HPDE6-E6E7 (cell line): ENCODE data around the gene CTSZ.
A peak's percentile ranks its signal among the peaks of the same experiment; 100 is the strongest.

Experiments used
- DNase-seq: peaks from one replicate; pipeline ENCODE4 v3.0.0; 2011; ENCODE audit warnings: missing footprints; ENCODE audit errors: extremely low spot score

The CTSZ gene

DNA sequence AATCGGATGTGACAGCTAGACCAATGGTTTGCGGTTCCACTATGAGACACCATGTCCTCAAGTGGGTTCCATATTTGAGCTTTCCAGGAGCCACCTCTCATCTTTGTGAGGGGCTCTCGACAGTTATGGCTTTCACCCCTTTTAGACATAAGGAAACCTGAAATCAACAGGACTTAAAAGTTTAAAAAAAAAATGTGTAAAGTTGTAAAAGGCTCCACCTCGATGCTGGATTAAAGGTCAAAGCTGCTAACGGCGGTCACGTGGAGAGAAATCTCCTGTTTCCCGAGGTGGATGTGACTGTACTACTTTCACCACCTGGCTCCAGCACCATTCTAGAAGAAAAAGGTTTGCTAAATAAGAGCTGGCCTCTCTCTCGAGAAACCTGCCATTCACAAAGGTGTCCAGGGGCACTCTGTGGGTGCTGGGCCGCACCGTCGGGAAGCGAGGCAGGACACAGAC is 24.5 kb upstream of the CTSZ start:
- DNase-seq, result no peak

DNA sequence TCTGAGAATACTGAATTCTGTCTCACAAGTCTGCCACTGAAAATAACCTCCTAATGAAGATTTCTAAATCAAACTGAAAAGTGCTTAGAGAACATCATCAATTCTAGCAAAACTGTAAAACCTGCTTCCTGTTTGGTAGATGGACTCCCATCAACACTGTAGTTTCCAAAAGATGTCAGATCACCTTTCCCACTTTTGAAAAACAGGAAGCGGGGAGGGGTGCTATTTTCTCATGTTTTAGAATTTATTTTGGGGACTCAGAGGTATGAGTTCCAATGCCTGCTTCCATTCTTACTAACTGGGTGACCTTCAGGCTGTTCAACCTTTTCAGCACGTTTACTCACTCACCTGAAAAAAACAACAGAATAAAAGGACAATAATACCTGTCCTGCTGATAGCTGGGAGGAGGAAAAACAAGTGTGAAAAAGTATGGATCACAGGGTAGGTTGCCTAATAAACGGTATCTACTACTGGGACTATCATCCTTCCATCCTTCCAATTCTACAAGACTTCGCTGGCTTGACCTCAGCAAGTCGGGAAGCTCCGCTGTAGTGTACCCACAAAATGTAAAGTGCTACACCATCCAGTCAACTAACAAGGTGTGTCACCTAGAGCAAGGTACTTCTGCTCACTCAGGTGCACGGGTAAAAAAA is 24.0 kb upstream of the CTSZ start:
- DNase-seq, result no peak

DNA sequence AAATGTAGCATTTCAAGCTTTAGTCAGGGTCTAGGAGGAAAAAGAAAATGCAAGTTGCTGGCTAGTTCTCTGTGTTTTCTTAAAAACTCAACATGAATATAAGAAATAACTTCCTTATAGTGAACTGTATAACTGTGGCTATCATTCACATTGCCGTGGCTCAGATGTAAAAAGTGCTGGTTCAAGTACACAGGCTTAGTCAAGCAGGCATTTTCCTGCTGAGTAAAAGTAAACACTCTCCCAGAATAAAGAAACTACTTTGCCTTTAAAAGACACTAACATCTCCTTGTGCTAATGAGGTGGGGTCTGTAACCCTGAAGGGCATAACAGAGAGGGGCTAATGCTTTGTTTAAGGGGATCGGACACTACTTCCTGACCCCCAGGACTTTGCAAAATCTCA is 21.8 kb upstream of the CTSZ start:
- no peak for DNase-seq

DNA sequence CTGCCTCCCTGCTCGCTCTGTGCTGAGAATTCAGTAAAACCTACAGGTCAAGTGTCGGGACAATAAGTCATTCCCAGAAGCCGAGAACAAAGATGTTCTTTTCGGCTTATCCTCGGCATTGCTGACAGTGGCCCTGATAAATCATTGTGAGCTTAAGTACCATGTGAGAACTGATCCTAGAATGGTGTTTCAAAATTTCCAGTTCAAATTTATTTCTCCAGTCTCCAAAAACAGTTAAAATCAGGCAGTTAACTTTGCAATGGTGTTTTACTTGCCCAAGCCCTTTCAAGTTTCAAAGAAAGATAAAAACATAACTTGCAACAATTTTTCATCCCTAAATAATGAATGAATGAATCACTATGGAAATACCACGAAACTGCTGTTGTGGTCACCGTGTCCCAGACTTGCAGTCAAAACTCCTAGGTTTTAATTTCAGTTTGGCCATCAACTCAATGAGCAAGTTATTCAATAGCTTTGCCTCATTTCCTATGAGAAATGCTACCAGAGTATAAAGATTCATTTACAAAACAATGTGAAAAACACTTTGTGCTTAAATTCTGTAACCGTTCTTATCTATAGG is 20.8 kb upstream of the CTSZ start:
- no peak for DNase-seq

DNA sequence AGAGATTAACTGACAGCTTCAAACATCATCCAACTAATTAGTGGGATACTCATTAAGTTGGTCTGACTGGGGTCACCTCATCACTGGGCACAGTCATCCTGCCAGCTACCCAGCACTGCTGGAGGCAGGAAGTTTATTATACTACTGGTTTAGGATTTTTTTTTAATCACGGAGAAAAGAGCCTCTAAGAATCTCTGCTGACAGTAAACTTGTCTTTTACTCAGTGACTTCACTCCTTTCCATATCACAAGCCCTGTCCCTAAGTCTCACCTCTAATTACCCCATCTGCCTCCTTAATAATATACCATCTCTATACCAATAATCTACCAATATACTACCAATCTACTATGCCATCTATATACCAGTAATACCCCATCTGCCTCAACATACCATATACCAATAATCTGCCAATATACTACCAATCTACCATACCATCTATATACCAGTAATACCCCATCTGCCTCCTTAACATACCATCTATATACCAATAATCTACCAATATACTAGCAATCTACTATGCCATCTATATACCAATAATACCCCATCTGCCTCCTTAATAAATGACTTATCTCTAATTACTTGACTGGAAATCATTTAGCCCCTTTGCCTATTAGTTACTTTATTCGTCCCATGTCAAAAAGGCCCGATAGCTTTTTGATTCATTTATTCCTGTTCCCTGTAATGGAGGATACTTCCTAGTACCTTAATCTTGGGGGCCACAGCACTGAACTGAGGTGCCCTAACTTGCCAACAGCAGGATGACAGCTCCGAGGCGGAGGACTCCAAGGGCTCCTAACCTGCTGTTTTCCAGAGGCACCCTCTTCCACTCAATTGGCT is 20.1 kb upstream of the CTSZ start:
- DNase-seq, result no peak

DNA sequence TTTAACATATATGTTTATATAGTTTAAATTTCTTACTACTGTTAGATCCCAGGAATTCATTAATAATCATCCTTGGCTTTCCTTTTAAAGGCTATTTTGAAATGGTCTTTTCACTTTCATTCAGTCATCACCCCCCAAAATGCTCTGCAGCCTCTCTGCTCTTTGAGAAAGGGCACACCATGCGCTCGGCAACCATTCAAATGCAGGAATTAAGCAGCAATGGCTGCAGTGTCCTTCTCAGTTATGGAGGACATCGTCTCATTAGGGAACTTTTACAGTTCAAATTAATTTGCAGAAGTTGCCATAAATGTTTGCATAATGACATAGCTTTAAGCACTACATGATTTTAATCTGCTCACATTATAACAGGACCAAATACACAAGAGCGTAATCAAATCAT is 18.5 kb upstream of the CTSZ start:
- no peak for DNase-seq

DNA sequence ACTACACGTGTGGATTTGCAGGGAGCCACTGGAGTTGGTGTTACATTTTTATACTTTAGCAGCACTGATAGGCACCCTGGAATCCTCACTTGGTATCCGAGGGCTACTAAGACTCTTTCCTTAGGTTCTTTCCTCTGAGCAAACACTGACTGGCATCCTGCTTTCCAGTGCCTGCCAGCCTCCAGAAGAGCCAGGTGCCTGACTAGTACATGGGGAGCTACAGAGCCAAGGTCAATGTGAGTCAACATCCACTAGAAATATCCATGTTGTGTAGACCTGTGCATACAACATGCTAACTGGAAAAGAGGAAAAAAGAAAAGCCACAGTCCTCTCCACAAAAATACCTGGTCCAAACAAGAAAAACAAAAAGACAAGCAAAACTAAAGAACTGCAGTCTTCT is 18.0 kb upstream of the CTSZ start:
- no peak for DNase-seq

DNA sequence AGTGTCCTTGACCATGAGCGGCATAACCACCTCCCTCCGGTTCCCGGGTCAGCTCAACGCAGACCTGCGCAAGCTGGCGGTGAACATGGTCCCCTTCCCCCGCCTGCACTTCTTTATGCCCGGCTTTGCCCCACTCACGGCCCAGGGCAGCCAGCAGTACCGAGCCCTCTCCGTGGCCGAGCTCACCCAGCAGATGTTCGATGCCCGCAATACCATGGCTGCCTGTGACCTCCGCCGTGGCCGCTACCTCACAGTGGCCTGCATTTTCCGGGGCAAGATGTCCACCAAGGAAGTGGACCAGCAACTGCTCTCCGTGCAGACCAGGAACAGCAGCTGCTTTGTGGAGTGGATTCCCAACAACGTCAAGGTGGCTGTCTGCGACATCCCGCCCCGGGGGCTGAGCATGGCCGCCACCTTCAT is 17.1 kb upstream of the CTSZ start:
- DNase-seq, result no peak

DNA sequence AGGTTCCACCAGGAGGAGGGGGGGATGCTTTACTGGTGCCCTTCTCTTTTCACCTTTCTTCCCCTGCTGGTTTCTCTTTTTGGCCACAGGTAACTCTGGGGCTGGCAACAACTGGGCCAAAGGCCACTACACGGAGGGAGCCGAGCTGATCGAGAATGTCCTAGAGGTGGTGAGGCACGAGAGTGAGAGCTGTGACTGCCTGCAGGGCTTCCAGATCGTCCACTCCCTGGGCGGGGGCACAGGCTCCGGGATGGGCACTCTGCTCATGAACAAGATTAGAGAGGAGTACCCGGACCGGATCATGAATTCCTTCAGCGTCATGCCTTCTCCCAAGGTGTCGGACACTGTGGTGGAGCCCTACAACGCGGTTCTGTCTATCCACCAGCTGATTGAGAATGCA is 16.6 kb upstream of the CTSZ start:
- no peak for DNase-seq

DNA sequence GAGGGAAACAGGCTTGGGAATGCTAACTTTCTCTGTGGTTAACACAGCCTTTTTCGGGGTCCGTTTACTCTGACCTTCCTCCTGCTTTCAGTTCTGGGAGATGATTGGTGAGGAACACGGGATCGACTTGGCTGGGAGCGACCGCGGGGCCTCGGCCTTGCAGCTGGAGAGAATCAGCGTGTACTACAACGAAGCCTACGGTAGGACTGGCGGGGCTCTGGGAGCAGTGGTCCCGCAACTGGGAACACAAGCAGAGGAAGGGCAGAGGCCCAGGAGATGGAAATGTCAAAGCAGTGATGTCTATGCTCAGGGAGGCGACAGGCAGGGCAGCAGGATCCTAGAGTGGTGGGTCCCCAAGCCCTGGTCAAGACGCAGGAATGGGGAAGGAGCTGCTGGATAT is 15.7 kb upstream of the CTSZ start:
- no peak for DNase-seq

DNA sequence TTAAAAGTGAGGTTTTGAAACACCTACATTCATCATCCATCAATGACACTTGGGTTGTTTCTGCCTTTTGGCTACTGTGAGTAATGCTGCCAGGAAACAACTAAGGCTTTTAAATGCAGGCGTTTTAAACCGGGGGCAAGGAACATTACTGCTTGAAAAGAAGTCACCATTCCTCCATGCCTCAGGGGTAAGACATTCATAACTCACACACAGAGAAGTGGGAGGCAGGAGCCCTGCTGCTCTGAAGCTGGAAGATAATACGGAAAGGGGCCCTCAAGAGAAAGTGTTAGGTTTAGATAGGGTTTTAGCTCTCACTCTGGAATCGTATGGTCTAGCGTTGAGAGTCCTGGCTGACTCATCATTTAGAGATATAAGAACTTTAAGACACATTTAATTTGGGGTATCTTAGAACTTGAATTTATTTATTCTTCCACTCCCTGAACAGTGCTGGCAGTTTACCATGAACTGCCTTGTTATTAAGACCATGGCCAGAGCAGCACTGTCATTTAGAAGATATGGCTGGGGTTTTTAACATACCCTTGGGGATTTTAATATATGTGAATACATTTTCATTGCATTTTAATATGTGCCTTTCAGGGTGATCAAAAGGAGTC is 14.0 kb upstream of the CTSZ start:
- DNase-seq, result peak; percentile 79

DNA sequence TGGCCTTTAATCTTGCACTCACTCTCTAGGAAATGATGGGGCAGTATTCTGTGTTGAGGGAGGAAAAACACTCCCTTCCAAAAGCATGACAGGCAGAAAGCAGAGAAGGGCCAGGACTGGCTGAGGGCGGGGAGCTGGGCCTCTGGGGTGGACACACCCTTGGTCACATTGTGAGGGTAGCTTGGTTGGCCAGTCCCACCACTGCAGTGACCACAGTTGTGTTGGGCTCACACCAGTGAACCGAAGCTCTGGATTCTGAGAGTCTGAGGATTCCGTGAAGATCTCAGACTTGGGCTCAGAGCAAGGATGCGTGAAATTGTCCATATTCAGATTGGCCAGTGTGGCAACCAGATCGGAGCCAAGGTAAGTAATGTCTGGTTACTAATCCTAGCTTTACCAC is 12.2 kb upstream of the CTSZ start, which contains the start of gene TUBB1:
TUBB1 (plus strand) TSS at position 213 of the 400 bp plus-strand sequence; CDS start at position 307, 94 bp downstream.
- no peak for DNase-seq

DNA sequence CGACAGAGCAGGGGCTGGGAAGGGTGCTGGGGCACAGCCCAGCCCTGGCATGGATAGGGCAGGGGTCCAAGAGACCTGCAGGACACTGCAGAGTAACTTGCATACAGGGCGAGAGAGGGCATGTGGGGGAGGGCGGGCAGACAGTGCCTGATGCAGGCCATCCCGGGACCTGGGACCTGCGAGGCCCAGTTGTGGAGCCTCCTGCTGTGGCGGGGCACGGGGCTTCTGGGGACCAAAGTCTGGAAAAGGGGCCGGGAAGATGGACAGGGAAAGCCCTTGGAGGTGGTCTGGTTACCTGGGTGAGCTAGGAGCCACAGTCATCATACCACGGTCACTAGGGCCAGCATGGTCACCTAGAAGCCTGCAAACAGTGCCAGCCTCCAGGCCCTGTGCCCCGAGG is 11.8 kb upstream of the CTSZ start:
- no peak for DNase-seq

DNA sequence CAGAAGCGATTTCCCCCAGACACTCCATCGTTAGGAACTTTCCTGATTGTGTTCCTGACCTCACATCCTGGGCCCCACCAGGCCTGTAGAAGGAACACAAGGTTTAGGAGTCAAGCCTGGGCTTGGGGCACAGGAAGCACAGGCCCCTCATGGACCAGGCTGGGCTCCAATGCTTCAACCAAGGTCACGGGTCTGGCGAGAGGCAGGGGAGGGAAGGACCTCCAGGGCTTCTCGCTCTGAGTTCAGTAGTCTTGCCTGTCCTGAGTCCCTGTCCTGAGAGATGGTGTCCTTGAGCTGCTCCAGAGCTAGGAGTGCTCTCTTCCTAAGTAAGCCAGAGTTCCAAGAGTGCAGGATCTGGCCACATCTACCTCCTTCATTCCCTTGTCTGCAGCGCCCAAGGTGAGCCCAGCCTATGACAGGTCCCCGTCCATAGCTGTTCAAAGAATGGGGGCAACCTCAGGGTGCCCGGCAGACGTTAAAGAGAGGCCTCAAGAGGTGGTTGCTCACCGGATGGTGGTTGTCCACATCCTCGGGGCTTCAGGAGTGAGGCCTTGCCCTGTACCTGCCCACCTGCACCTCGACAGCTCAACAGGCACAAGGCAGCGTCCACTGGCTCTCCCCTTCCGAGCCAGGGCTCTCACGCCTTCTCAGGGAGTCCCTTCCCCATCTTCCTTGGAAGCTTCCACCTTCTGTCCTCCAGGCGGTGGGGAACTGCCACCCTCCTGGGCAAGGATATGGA is 10.6 kb upstream of the CTSZ start:
- DNase-seq, result no peak

DNA sequence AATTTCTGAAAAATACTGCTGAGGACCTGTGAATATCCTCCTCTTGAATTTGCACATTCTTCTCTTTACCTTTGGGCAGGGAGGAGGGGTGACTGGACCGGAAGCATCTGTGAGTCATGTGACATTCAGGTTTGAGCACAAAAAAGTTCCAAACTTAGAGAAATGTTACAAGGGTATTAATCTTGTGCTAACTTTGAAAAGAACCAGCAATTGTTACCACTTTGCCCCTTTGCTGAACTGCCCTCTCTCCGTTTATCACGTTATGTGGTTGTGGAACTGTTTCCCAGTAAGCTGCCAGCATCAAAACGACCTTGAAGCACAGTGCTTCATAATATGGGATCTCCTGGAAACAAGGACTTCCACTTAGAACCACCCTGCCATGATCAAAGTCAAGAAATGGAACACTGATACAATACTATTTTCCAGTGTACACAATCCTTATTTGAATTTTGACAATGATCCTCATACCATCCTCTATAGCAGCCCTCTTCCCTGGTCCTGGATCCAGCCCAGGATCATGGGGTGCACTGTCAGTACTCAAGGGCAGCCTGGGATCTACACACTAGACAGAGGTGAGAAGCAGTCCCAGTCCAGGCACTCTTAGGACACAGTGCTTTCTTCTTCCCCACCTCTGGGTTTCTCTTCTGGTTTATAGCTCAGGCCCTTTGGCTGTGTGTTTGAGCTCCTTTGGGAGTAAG is 9.9 kb upstream of the CTSZ start:
- no peak for DNase-seq

DNA sequence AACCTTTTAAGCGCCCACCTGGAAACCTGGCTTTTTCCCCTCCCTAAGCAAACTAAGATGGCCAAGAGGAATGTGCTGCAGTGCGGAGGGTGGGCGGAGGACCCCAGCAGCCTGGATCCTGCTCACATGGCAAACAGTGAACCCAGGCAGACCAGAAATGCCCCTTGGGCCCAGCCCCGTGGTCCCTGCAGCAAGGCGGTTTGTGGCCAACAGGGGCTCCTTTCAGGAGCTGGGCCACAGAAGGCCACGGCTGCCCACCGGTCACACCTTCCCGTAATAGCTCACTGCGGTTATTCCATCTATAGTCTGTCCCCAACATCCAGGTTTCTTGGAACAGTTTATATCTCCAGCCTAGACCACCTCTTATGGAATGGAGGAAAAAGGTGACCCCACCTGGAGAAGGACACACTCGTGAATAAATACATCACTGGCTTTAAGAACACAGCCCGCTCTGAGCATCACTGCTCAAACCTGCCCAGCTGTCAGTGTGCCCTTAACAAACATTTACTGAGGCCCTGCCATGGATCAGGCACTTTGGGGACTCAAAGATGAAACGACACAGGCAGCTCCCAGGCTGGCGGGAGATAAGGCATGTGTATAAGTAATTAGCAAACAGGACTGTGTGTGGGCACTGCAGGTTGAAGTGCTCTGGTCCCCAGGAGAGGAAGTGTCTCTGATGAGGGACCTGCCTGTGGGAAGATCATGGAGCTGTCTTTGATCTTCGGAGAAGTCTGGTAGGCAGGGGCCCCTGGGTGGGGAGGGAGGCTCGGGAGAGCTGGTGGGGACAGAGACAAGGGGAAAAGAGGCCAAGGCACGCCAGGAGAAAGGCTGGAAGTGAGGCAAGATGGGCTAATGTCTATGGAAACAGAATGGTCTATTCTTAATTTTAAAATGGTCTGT is 9.0 kb upstream of the CTSZ start:
- no peak for DNase-seq

DNA sequence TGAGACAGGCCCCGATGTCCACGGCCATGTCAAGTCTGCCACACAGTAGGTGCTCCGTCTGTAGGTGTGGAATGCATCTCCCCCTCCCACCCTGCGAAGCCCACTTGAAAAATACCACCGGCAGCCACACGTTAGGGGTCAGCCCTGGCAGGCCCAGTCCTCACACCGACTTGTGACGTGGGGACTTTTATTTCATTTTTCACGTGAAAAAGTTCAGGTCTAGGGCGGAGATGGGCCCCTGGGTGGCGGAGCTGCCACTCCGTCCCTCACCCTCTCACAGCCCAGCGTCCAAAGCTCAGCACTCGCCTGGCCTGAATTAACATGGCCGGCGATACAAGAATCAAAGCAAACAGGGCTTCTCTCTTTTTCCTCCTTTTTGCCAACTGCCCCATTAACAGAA is 8.4 kb upstream of the CTSZ start:
- DNase-seq, result no peak

DNA sequence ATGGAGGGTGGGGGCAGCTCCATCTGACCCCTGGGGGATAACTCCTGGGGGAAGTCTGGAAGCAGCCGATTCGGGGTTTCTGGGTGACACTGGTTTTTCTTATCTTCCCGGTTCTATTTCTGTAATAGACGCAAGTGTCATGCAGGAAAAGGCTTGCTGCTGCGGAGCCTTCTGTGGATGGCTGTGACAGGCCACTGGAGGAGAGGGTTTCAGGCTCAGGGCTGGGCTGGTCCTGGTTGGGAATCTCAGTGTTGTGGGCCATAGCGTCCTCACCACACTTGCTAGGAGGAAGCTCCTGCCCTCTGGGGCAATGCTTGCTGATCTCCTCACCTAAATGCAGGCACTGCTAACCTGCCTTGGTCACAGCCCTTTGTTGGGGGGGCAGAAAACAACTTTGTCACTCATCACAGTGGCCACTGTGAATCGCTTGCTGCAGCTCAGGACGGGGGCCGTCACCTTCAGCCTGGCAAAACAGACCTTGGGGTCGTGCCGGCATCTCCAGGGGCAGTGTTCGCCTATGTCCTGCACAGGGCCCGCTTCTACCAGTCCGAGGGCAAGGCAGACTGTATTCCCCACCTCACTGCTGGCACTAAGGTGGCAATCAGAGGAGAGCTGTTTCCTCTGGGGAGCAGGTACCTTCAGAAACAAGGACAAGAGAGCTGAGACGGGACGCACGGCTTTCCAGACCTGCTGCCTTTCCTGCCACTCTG is 7.8 kb upstream of the CTSZ start:
- no peak for DNase-seq

DNA sequence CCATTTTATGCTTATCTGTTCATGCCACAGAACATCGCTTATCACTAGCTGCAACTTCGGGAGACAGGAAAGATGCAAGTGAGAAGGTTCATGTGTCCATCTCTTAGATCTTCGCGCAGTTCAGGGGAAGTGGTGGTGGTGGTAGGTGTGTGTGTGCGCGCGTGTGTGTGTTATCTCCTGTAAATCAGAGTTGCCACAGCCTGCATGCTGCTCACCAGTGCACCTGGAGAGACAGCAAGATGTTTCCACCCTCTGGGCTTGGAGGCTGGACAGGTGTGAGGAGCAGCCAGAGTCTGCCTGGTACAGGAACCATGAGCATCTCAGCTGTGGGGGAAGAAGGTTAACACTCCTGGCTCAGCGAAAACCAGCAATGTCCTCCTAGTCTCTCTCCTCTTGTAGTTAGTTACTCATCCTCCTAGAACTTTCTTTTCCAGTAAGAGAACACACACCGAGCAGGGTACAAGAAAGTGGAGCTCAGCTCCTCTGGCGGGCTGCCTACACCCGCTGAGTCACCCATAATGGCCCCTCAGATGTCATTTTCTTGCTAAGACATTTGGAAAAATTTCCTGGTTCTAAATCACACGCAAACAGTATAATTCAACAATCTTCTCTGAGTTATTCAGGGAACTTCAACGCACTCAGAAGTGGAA is 7.0 kb upstream of the CTSZ start:
- no peak for DNase-seq
